Kidney capillary endothelial cell (primary cell): ENCODE data around the gene DOCK4.

ENCODE experiments used
- DNase-seq: peaks from one replicate; pipeline ENCODE4 v3.0.0-alpha.2; 2018; ENCODE audit warnings: low spot score

DOCK4 gene

GRCh38 chr7:112113913-112114575 is 92.2 kb downstream of the DOCK4 start:
- no peak for DNase-seq

- no peak for DNase-seq
Measured at GRCh38 chr7:112112822-112113255, 93.4 kb downstream of the DOCK4 start.

- DNase-seq, result no peak
Measured at GRCh38 chr7:112110651-112111050, 95.5 kb downstream of the DOCK4 start.

- DNase-seq, result no peak
Measured at GRCh38 chr7:112110175-112110574, 96.0 kb downstream of the DOCK4 start.

GRCh38 chr7:112108981-112109380 is 97.2 kb downstream of the DOCK4 start:
- no peak for DNase-seq

- DNase-seq, result no peak
Measured at GRCh38 chr7:112105584-112106530, 100.3 kb downstream of the DOCK4 start.

GRCh38 chr7:112104120-112104519 is 102.1 kb downstream of the DOCK4 start:
- DNase-seq, result no peak

GRCh38 chr7:112103246-112103645 is 103.0 kb downstream of the DOCK4 start:
- no peak for DNase-seq

- no peak for DNase-seq
Measured at GRCh38 chr7:112101201-112101846, 104.9 kb downstream of the DOCK4 start.

- DNase-seq, result no peak
Measured at GRCh38 chr7:112097524-112097923, 108.7 kb downstream of the DOCK4 start.

- no peak for DNase-seq
Measured at GRCh38 chr7:112093409-112093808, 112.8 kb downstream of the DOCK4 start.

GRCh38 chr7:112092709-112093395 is 113.3 kb downstream of the DOCK4 start:
- no peak for DNase-seq

- DNase-seq, result no peak
Measured at GRCh38 chr7:112092306-112092705, 113.9 kb downstream of the DOCK4 start.

- DNase-seq, result no peak
Measured at GRCh38 chr7:112091768-112092167, 114.4 kb downstream of the DOCK4 start.

- DNase-seq, result no peak
Measured at GRCh38 chr7:112089551-112089950, 116.6 kb downstream of the DOCK4 start.

GRCh38 chr7:112088484-112089016 is 117.6 kb downstream of the DOCK4 start:
- no peak for DNase-seq

GRCh38 chr7:112086496-112087254 is 119.5 kb downstream of the DOCK4 start:
- DNase-seq, result no peak

- DNase-seq, result no peak
Measured at GRCh38 chr7:112084520-112084971, 121.7 kb downstream of the DOCK4 start.

GRCh38 chr7:112083776-112084355 is 122.3 kb downstream of the DOCK4 start:
- no peak for DNase-seq

- no peak for DNase-seq
Measured at GRCh38 chr7:112082306-112082705, 123.9 kb downstream of the DOCK4 start.

GRCh38 chr7:112081778-112082177 is 124.4 kb downstream of the DOCK4 start:
- DNase-seq, result no peak
